Measurements from ENCODE around the gene CD2AP.

- TF ChIP-seq TAF1 (IDR thresholded peaks at IDR 0.05; ENCODE audit: low read depth, low read length), result no peak
- TF ChIP-seq POLR2A (IDR thresholded peaks at IDR 0.05; ENCODE audit: low read depth, low read length), result no peak
- no peak for TF ChIP-seq POLR2AphosphoS5 (IDR thresholded peaks at IDR 0.05; ENCODE audit: low read depth, low read length)
- no peak for TF ChIP-seq SPI1 (IDR thresholded peaks at IDR 0.05; ENCODE audit: low read depth, low read length)
Observed at GRCh38 chr6:47485491-47486135, 8.0 kb downstream of the CD2AP start.

All from GM12891 (cell line).